ENCODE measurements around the gene CAMK2N2.

The CAMK2N2 gene

DNA sequence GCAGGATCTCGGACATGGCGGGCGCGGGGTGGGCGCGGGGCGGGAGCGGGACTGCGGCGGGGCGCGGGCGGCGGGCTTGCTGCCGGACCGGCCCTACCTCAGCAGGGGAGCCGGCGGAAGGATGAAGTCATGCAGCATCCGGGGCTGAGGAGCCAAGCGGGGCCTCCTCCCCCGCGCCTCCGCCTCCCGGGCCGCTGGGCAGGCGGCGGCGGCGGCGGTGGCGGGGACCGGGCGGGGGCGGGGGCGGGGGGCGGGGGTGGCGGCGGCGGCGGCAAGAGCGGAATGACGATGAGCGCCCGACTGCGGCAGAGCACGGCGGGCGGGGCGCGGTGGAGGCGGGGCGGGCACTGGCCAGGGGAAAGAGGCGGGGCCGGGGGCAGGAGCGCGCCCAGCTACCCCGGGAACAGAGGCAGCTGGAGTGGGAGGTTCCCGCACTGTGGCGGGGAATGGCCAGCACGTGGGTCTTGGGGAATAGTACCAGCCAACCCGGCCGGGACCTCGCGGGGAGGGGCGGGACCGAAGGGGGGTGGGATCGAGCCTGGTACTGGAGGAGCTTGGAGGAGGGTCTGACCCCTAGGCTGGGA, at the start of gene CAMK2N2:
CAMK2N2 (minus strand) TSS at position 284 of the 584 bp plus-strand sequence; CDS start at position 16, 268 bp downstream.
- DNase-seq, result peak; percentile 60

DNA sequence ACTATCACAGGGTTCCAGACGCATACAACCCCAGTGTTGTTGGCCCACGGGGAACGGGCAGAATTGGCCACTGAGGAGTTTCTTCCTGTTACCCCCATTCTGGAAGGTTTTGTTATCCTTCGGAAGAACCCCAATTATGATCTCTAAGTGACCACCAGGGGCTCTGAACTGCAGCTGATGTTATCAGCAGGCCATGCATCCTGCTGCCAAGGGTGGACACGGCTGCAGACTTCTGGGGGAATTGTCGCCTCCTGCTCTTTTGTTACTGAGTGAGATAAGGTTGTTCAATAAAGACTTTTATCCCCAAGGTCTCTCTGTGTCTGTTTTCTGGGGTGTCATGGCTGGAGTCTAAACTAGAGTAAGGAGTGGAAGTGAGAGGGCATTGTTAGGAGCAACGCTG, 47.4 kb upstream of the CAMK2N2 start:
- peak; percentile 37 for DNase-seq

GRCh38 chr3:184307915-184308314, 46.6 kb upstream of the CAMK2N2 start:
- DNase-seq, result no peak

- peak; percentile 86 for DNase-seq
These were observed 45.1 kb upstream of the CAMK2N2 start for GRCh38 chr3:184306341-184306972.

DNA sequence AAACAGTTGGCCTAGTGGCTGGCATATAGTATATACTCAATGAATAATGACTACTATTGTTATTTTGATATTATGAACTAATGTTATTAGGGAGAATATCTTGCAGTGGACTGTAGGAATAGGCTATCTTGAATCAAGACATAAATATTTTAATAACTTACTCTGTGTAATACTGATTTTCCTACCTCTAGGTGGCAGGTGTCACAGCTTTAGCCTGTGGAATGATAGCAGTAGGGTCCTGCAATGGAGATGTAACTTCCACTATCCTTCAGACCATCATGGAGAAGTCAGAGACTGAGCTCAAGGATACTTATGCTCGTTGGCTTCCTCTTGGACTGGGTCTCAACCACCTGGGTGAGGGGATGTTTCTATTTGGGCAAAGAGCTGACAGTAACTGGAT, 44.2 kb upstream of the CAMK2N2 start:
- DNase-seq, result peak; percentile 65

- no peak for DNase-seq
These were observed 39.0 kb upstream of the CAMK2N2 start for GRCh38 chr3:184300378-184300720.

DNA sequence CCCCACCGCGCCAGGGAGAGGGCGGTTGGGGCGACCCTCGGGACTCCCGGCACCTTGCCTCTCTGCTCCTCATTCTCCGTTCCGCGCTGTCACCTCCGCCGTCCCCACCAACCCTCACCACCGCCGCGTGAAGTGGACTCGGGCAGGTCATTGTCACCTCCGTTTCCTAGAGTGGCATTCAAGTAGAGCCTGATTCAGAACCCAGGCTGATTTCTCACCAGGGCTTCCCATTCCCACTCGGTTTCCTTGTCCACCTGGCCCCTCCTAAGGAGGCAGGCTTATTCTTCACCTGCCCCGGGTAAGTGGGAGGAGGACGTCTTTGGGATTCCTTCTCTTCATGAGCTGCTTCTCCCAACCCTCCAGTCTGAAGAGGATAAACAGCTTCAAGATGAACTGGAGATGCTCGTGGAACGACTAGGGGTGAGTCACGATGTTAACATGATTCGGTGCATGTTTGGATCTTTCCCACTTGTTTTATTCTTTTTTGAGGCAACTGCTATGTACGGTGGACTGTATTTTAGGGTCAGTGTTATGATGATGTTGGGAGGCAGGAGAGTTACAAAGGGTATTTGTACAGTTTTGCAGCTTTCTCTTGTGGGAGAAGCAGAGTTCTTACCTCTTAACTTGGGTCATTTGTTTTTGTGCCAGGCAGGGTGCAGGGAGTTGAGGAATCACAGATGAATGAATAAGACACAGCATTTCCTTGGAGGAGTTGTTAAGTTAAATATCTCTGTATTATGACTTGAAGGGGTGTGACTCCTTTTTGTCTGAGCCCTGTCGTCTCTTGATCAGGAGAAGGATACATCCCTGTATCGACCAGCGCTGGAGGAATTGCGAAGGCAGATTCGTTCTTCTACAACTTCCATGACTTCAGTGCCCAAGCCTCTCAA, 38.4 kb upstream of the CAMK2N2 start:
- DNase-seq, result no peak

GRCh38 chr3:184298759-184299487, 37.6 kb upstream of the CAMK2N2 start, which contains the start of gene PSMD2:
Gene PSMD2 (plus strand): TSS chr3:184299241. CDS start chr3:184299267, 26 bp downstream.
- DNase-seq, result peak; percentile 99

- DNase-seq, result no peak
These were observed 35.3 kb upstream of the CAMK2N2 start for GRCh38 chr3:184296616-184297015.

- no peak for DNase-seq
These were observed 34.4 kb upstream of the CAMK2N2 start for GRCh38 chr3:184295771-184296170.

GRCh38 chr3:184291738-184292445, 30.5 kb upstream of the CAMK2N2 start:
- DNase-seq, result no peak

DNA sequence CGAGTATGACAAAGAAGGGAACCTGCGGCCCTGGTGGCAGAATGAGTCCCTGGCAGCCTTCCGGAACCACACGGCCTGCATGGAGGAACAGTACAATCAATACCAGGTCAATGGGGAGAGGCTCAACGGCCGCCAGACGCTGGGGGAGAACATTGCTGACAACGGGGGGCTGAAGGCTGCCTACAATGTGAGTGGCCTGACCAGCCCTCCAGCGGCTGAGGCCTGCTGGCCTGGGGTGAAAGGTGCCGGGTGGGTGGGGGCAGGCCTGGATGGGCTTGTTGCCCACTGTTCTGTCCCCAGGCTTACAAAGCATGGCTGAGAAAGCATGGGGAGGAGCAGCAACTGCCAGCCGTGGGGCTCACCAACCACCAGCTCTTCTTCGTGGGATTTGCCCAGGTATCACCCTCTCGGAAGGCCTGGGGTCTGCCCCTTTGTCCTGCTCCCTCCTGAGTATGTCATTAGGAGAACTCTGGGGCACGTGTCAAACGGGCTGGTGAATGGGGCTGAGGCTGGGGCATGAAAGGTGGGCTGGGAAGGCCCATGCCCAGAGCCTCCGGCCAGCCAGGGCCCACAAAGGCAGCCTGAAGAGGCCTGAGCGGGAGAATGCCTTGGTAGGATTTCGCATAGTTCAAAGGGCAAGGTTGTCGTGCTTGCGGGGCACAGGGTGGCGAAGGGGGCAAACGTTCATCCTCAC, 29.8 kb upstream of the CAMK2N2 start:
- DNase-seq, result no peak

DNA sequence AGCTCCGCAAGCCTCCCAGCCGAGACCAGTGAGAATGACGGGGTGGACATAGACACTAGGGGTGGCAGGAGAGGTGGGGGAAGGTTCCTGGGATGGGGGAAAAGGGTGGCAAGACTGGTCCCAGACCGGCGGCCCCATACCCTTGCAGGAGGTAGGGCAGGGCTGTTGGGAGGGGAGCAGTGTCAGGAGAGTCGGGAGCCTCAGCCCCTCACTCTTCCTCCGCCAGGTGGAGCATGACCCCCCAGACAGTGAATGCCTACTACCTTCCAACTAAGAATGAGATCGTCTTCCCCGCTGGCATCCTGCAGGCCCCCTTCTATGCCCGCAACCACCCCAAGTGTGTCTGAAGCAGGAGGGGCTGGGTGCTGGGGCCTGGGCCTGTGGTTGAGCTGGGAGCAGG, 29.0 kb upstream of the CAMK2N2 start:
- DNase-seq, result no peak

- DNase-seq, result peak; percentile 78
These were observed 28.1 kb upstream of the CAMK2N2 start for GRCh38 chr3:184289426-184289938.

GRCh38 chr3:184284696-184285095, 23.3 kb upstream of the CAMK2N2 start:
- DNase-seq, result peak; percentile 67

- no peak for DNase-seq
These were observed 22.3 kb upstream of the CAMK2N2 start for GRCh38 chr3:184283681-184284080.

- DNase-seq, result no peak
These were observed 21.6 kb upstream of the CAMK2N2 start for GRCh38 chr3:184282941-184283340.

DNA sequence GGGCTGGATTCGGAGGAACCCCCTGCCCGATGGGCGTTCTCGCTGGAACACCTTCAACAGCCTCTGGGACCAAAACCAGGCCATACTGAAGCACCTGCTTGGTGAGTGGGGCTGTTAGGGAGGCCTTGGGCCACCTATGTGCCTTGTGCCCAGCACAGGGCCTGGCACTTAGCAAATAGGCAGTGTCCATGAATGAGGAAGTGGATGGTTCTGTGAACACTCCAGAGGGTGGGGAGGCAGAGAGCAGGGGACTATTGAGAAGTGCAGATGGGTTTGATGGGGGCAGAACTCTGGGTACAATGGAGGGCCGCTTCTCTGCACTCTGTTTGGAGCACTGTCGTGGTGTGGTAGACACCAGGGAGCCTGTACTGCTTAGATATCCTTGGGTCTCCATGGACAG, 16.0 kb upstream of the CAMK2N2 start:
- DNase-seq, result no peak

DNA sequence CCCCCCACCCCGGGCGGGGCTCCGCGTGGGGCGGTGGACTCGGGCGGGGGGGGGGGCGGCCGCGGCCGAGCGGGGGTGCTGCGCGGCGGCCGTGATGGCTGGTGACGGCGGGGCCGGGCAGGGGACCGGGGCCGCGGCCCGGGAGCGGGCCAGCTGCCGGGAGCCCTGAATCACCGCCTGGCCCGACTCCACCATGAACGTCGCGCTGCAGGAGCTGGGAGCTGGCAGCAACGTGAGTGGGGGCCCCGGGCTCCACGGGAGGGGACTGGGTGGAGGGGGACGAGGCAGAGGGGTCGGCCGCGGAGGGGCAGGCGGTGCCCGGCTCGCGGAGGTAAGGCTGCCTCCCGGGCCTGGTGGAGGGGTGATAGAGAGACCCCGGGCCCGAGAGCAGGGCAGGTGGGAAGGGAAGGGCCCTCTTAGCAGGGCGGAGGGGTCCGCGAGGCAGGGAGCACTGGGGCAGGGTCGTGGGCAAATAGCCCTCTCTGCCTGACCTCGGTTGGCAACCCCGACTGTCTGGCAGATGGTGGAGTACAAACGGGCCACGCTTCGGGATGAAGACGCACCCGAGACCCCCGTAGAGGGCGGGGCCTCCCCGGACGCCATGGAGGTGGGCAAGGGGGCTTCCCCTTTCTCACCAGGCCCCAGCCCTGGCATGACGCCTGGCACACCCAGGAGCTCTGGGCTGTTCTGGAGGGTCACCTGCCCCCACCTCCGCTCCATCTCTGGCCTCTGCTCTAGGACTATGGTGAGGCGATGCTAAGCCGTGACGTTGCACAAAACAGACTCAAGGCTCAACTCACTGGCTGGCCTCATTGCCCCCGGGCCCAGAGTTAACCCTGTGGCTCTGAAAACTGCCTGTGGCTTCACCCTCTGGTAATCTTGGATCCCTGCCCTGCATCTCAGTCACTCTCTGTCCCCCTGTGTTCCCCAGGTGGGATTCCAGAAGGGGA, 14.9 kb upstream of the CAMK2N2 start, which contains the start of gene ECE2:
ECE2 (plus strand) TSS at position 62 of the 950 bp plus-strand sequence; CDS start at position 194, 132 bp downstream.
- DNase-seq, result no peak

DNA sequence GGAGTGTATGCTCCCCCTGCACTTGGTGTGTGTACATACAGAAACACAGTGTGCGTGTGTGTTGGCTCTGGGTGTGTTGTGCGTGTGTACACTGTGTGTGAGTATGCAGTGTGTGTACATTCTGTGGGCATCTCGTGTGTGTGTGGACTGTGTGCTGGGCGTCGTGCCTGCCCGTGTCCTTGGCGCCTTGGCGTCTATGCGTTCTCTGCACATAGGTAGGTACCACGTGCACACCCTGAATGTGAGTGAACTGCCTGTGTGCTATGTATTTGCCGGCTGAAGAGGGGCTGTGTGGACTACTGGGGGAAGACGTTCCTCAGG, 14.0 kb upstream of the CAMK2N2 start:
- no peak for DNase-seq
